DOHH2 (cell line): ENCODE data around the gene PLB1.

Experiments used
- CTCF ChIP-seq: fragments of 200-600 bp; sonication (generic); IDR thresholded peaks from one replicate; pipeline ENCODE4 v1.5.1; 2014; ENCODE audit warnings: antibody characterized with exemption, mild to moderate bottlenecking, low read depth, low read length; ENCODE audit not compliant: poor library complexity, severe bottlenecking
- EZH2phosphoT487 ChIP-seq: fragments of 200-600 bp; sonication (generic); IDR thresholded peaks from 2 replicates; pipeline ENCODE4 v1.6.1; 2017; ENCODE audit warnings: borderline replicate concordance, mild to moderate bottlenecking, antibody characterized with exemption, low read length, moderate library complexity, mixed read lengths

GRCh38 chr2:28530782-28531181 lies 34.9 kb downstream of the PLB1 start:
- TF ChIP-seq CTCF, result no peak
- no peak for TF ChIP-seq EZH2phosphoT487
